SK-N-SH treated with all-trans-retinoic acid at 6 μM for 48 hours (cell line): ENCODE data around the gene PUDP.

ENCODE experiments used
- ATAC-seq: fragments of 200-7000 bp; cut with Tn5 transposase; 3 replicates; pipeline ENCODE4 v1.9.1; 2020; ENCODE audit warnings: mild to moderate bottlenecking, moderate library complexity
- ARNTL ChIP-seq: fragments of 450-650 bp; formaldehyde crosslinking; IDR thresholded peaks from 2 replicates; pipeline ENCODE4 v1.5.0; 2020; ENCODE audit warnings: low read depth, mild to moderate bottlenecking, moderate library complexity, borderline replicate concordance
- BACH2 ChIP-seq: fragments of 250-450 bp; sonication (Bioruptor Pico); IDR thresholded peaks from 2 replicates; pipeline ENCODE4 v1.9.0; 2021; ENCODE audit warnings: mild to moderate bottlenecking, borderline replicate concordance
- CREB5 ChIP-seq: fragments of 250-450 bp; sonication (Bioruptor Pico); IDR thresholded peaks from 2 replicates; pipeline ENCODE4 v1.5.1; 2020; ENCODE audit warnings: low read depth, mild to moderate bottlenecking, moderate library complexity
- CSDC2 ChIP-seq: fragments of 250-450 bp; sonication (Bioruptor Pico); IDR thresholded peaks from 2 replicates; pipeline ENCODE4 v1.5.0; 2020; ENCODE audit warnings: mild to moderate bottlenecking, moderate library complexity
- ESRRG ChIP-seq: fragments of 250-450 bp; sonication (Bioruptor Pico); IDR thresholded peaks from 2 replicates; pipeline ENCODE4 v1.6.1; 2021; ENCODE audit warnings: mild to moderate bottlenecking
- GLIS3 ChIP-seq: fragments of 250-450 bp; sonication (Bioruptor Pico); IDR thresholded peaks from 2 replicates; pipeline ENCODE4 v1.5.0; 2020; ENCODE audit warnings: mild to moderate bottlenecking, moderate library complexity
- OSR1 ChIP-seq: fragments of 250-450 bp; sonication (Bioruptor Pico); IDR thresholded peaks from 2 replicates; pipeline ENCODE4 v1.8.0; 2022; ENCODE audit warnings: moderate library complexity, mild to moderate bottlenecking, inconsistent platforms
- POU6F1 ChIP-seq: fragments of 250-450 bp; sonication (Bioruptor Pico); IDR thresholded peaks from 2 replicates; pipeline ENCODE4 v1.8.0; 2021; ENCODE audit warnings: low read depth, mild to moderate bottlenecking, moderate library complexity, borderline replicate concordance
- PPARA ChIP-seq: fragments of 250-450 bp; sonication (Bioruptor Pico); IDR thresholded peaks from 2 replicates; pipeline ENCODE4 v1.5.0; 2020; ENCODE audit warnings: mild to moderate bottlenecking, borderline replicate concordance
- RARB ChIP-seq: fragments of 250-450 bp; sonication (Bioruptor Pico); IDR thresholded peaks from 2 replicates; pipeline ENCODE4 v1.8.0; 2021; ENCODE audit warnings: mild to moderate bottlenecking, moderate library complexity
- SNAI2 ChIP-seq: fragments of 250-450 bp; sonication (Bioruptor Pico); IDR thresholded peaks from 2 replicates; pipeline ENCODE4 v1.5.0; 2020; ENCODE audit warnings: mild to moderate bottlenecking, moderate library complexity
- TCF4 ChIP-seq: fragments of 250-450 bp; sonication (Bioruptor Pico); IDR thresholded peaks from 2 replicates; pipeline ENCODE4 v1.8.0; 2021; ENCODE audit warnings: mild to moderate bottlenecking, moderate library complexity, borderline replicate concordance
- TOX ChIP-seq: fragments of 250-450 bp; sonication (Bioruptor Pico); IDR thresholded peaks from 2 replicates; pipeline ENCODE4 v1.8.0; 2021; ENCODE audit warnings: mild to moderate bottlenecking, moderate library complexity, borderline replicate concordance
- TSHZ2 ChIP-seq: fragments of 250-450 bp; sonication (Bioruptor Pico); IDR thresholded peaks from 2 replicates; pipeline ENCODE4 v1.5.0; 2020; ENCODE audit warnings: mild to moderate bottlenecking, moderate library complexity
- ZC3H10 ChIP-seq: fragments of 250-450 bp; sonication (Bioruptor Pico); IDR thresholded peaks from 2 replicates; pipeline ENCODE4 v1.5.1; 2021; ENCODE audit warnings: mild to moderate bottlenecking, moderate library complexity
- ZFP3 ChIP-seq: fragments of 250-450 bp; sonication (Bioruptor Pico); IDR thresholded peaks from 2 replicates; pipeline ENCODE4 v1.5.0; 2020; ENCODE audit warnings: mild to moderate bottlenecking, moderate library complexity
- ZNF565 ChIP-seq: fragments of 450-650 bp; formaldehyde crosslinking; conservative IDR thresholded peaks from 2 replicates; pipeline ENCODE4 v1.5.0; 2020; ENCODE audit warnings: low read depth, mild to moderate bottlenecking, moderate library complexity
- ZNF70 ChIP-seq: fragments of 450-650 bp; formaldehyde crosslinking; IDR thresholded peaks from 2 replicates; pipeline ENCODE4 v1.5.0; 2020; ENCODE audit warnings: mild to moderate bottlenecking, moderate library complexity
- ZNF8 ChIP-seq: fragments of 450-650 bp; formaldehyde crosslinking; IDR thresholded peaks from 2 replicates; pipeline ENCODE4 v1.5.0; 2020; ENCODE audit warnings: mild to moderate bottlenecking, moderate library complexity
- TF ChIP-seq, protein P1 (sequence below): fragments of 250-450 bp; sonication (Bioruptor Pico); IDR thresholded peaks from 2 replicates; pipeline ENCODE4 v1.8.0; 2020; ENCODE audit warnings: mild to moderate bottlenecking, moderate library complexity, borderline replicate concordance
- TF ChIP-seq, protein P2 (sequence below): fragments of 250-450 bp; sonication (Bioruptor Pico); IDR thresholded peaks from 2 replicates; pipeline ENCODE4 v1.5.1; 2021; ENCODE audit warnings: mild to moderate bottlenecking, moderate library complexity

PUDP gene

GRCh38 chrX:7062903-7063302 is 85.0 kb downstream of the PUDP start:
- ATAC-seq, result no peak
- TF ChIP-seq ZNF565 (CRISPR knock-in tag), result no peak
- TF ChIP-seq POU6F1, result no peak
- TF ChIP-seq, protein P1, sequence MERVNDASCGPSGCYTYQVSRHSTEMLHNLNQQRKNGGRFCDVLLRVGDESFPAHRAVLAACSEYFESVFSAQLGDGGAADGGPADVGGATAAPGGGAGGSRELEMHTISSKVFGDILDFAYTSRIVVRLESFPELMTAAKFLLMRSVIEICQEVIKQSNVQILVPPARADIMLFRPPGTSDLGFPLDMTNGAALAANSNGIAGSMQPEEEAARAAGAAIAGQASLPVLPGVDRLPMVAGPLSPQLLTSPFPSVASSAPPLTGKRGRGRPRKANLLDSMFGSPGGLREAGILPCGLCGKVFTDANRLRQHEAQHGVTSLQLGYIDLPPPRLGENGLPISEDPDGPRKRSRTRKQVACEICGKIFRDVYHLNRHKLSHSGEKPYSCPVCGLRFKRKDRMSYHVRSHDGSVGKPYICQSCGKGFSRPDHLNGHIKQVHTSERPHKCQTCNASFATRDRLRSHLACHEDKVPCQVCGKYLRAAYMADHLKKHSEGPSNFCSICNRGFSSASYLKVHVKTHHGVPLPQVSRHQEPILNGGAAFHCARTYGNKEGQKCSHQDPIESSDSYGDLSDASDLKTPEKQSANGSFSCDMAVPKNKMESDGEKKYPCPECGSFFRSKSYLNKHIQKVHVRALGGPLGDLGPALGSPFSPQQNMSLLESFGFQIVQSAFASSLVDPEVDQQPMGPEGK (CRISPR knock-in tag), result no peak
- no peak for TF ChIP-seq TCF4 (CRISPR knock-in tag)
- TF ChIP-seq ARNTL (CRISPR knock-in tag), result no peak
- no peak for TF ChIP-seq ZNF70 (CRISPR knock-in tag)
- TF ChIP-seq, protein P2, sequence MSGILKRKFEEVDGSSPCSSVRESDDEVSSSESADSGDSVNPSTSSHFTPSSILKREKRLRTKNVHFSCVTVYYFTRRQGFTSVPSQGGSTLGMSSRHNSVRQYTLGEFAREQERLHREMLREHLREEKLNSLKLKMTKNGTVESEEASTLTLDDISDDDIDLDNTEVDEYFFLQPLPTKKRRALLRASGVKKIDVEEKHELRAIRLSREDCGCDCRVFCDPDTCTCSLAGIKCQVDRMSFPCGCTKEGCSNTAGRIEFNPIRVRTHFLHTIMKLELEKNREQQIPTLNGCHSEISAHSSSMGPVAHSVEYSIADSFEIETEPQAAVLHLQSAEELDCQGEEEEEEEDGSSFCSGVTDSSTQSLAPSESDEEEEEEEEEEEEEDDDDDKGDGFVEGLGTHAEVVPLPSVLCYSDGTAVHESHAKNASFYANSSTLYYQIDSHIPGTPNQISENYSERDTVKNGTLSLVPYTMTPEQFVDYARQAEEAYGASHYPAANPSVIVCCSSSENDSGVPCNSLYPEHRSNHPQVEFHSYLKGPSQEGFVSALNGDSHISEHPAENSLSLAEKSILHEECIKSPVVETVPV (CRISPR knock-in tag), result no peak
- TF ChIP-seq ESRRG (CRISPR knock-in tag), result no peak
- TF ChIP-seq ZC3H10 (CRISPR knock-in tag), result no peak
- TF ChIP-seq BACH2, result no peak
- no peak for TF ChIP-seq OSR1 (CRISPR knock-in tag)
- TF ChIP-seq CREB5 (CRISPR knock-in tag), result no peak
- no peak for TF ChIP-seq PPARA (CRISPR knock-in tag)
- no peak for TF ChIP-seq ZNF8 (CRISPR knock-in tag)
- no peak for TF ChIP-seq CSDC2 (CRISPR knock-in tag)
- no peak for TF ChIP-seq RARB (CRISPR knock-in tag)
- TF ChIP-seq ZFP3 (CRISPR knock-in tag), result no peak
- TF ChIP-seq TOX (CRISPR knock-in tag), result no peak
- TF ChIP-seq SNAI2 (CRISPR knock-in tag), result no peak

DNA sequence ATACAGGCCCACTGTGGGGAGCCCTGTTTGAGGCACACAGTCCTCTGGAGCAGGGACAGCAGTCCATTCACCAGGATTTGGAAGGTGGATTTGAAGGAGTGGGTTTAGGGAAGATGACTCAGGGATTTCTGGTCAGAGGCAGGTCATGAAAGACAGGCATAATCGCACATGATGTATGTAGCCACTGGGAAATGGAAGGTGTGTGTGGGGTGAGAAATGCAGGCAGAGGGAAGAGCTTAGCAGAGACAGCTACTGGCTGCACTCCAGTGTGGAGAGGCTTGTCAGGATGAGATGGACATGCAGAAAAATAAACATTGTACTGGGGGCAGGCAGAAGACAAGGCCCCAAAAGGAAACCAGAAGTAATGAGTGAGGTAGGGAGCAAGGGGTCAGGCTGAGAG is 85.7 kb downstream of the PUDP start:
- no peak; the same call in 2 of the 3 replicates for ATAC-seq
- TF ChIP-seq BACH2 (no peak), RARB (CRISPR knock-in tag) (no peak), GLIS3 (CRISPR knock-in tag) (no peak), TSHZ2 (CRISPR knock-in tag) (no peak), CSDC2 (CRISPR knock-in tag) (no peak)
- TF ChIP-seq, protein P2 (CRISPR knock-in tag), result no peak

DNA sequence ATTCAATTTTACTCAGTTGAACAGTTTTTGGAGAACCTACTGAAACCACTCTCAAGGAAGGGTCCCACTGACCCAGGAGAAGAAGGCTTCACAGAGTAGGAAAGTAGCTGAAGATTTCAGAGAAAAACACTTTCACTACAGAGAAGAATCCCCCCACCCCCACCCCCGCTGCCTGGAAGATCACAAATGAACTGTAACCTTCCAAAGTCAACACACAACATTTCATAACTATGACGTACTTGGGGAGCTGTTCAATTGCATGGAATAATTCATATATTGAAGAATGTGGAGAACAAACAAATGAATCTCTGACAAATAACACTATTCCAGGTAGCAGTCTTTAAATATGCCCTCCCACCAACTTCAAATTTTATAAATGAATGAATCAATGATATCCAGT is 86.5 kb downstream of the PUDP start:
- TF ChIP-seq ARNTL (CRISPR knock-in tag), result no peak
- TF ChIP-seq, protein P1 (CRISPR knock-in tag), result no peak
- no peak for TF ChIP-seq TOX (CRISPR knock-in tag)
- TF ChIP-seq ESRRG (CRISPR knock-in tag), result no peak
- TF ChIP-seq, protein P2 (CRISPR knock-in tag), result no peak
- ATAC-seq, result no peak
